Left ventricle myocardium superior (tissue), 1 donor: ENCODE results near the gene DZIP1. TPM values are rescaled to one million over a fixed set of nuclear protein-coding genes. Genes with fewer than 3 reads are reported as not detected.

Experiments used
- ATAC-seq: fragments of 200-7000 bp; cut with Tn5 transposase; one replicate; pipeline ENCODE4 v1.9.1; 2020; ENCODE audit warnings: mild to moderate bottlenecking, moderate library complexity
- DNase-seq: peaks from one replicate; pipeline ENCODE4 v3.0.0-alpha.2; 2020
- intact Hi-C: fragments of 100-400 bp; cut with micrococcal nuclease; formaldehyde crosslinking; loops from one replicate; pipeline ENCODE4 v1.11.0; 2022
- total RNA-seq: library from RNA; stranded (reverse); fragmentation: NEBNext Ultra II Directional; extraction: Animal tissue kit (Norgen Biotek cat#: 25700); gene quantifications from one replicate; pipeline ENCODE4 v1.2.1, GENCODE V29; 2021
- donor health status: DM: no; HTN: yes; CAD: no; lungs with severe emphysema.

The DZIP1 gene
- total RNA-seq, 1 donor from 2014 or later, result 4.0 TPM

DNA sequence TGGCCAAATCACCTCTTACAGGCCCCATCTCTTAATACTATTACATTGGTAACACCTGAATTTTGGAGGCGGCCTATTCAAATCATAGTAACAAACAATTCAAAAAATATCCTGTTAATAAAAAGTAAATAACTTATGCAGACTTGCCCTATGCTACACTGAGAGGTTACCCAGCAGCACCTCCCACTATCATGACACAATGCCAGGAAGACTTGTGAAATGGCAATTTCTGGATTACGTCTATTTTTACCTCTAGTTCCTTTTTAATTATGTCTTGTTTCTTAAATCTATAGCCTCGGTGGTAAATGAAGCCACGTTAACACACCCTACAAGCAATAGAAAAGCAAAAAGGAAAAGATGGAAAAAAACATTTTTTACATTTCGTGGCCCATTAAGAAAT, 6.2 kb upstream of the DZIP1 start:
- intact Hi-C loops, result no loop called here
- no peak for DNase-seq
- ATAC-seq, result no peak

DNA sequence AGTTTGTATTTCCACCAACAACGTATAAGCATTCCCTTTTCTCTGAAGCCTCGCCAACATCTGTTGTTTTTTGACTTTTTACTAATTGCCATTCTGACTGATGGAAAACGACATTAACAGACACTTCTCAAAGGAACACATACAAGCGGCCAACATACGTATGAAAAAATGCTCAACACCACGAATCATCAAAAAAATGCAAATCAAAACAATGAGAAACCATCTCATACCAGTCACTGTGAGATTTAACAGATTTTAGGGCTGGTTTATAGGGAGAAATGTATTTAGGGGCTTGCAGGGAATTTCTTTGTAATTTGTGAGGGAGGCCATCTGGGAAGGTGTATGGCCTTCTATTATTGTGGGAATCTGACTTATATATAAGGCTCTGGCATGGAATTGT, 2.8 kb upstream of the DZIP1 start:
- ATAC-seq, result no peak
- no peak for DNase-seq
- intact Hi-C loops, result no loop called here

DNA sequence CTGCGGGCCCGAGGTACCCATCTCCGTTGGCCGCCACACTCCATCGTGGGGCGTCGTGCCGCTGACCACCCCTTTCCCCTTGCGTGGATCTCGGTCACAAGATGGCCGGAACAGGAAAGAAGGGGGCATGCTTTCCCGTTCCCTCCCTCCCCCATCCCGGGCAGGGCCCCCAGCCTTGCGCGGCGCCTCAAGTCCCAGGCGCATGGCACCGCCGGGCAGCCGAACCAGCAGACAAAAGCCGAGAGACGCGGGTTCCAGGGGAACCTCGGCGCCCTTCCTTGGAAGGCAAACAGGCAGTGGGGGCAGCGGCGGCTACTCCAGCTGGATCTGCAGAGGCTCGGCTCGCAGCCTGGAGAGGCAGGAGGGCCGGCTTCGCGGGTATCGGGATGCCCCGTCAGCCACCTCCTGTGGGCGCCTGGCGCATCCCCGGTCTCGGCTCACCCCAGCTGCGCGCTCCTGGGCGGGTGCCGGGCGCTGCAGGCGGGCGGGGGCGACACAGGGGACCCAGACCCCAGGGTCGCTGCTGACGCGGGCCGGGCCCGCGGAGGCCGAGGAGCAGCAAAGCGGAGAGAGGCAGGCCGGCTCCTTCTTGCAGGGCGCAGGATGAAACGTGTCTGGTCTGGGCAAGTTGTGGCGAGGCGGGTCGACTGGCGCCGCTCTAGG, 439 bp downstream of the DZIP1 start:
- peak; percentile 37 for DNase-seq
- peak; percentile 58 for ATAC-seq
- intact Hi-C loops, result no loop called here

DNA sequence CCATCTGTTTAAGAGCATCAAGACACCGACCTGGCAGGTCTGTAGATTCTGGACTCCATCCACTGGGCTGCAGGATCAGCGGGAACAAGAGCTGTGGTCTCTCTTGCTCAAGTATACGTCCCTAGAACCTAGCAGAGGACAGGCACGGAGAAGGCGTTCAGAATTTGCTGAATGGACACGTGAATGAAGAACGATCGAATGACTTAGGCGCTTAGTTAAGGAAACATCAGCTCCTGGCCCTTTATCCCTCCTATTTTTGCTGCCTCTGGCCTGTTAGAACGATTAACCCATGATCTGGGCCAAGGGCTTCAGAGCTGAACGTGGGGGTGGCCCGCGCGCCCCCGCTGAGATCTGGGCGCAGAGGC, 953 bp downstream of the DZIP1 start:
- ATAC-seq (no peak), DNase-seq (no peak)
- intact Hi-C loops, result no loop called here

DNA sequence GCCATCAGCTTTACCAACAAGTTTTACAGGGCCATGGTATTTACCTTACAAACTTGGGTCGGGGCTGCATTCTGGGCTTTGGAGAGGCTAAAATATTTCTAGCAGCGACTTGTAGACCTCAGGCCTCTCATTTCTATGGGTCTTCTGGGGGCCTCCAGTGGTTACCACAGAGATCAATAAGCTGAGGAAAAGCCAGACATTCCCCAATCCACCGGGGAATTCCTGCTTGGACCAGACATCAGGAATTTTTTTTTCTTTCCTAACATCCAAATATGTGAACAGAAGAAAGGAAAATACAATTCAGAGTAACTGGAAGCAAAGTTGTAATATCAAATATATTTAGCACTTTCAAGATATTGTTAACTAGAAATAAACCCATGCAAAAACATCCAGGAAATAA, 1.5 kb downstream of the DZIP1 start:
- intact Hi-C loops, result no loop called here
- DNase-seq, result no peak
- ATAC-seq, result no peak

DNA sequence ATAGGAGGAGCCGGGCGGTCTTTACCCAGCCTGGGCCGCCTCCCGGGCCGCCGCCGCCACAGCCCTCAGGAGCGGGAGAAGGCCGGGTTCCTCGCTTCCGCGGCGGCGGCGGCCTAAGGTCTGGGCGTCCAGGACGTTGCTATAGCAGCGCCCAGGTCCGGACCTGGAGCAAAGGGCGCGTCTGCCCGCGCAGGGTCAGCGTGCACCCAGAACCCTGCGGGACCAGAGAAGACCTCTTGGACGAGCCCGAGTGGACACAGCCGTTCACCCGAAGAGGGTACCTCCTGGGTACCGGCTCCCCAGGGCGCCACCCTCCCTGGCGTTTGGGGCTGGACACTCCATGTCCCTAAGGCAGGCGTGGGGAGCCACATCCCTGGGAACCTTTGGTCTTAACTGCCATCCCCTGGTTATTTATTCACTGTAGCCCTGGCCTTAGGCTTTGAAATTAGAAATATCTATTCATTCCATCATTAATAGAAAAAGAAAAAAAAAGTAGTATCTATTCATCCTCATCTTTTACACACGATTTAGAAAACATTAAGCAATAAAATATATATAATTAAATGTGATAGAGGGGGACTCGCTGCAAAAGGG, 2.4 kb downstream of the DZIP1 start:
- intact Hi-C loops, result no loop called here
- DNase-seq (peak; percentile 69), ATAC-seq (peak; percentile 76)

DNA sequence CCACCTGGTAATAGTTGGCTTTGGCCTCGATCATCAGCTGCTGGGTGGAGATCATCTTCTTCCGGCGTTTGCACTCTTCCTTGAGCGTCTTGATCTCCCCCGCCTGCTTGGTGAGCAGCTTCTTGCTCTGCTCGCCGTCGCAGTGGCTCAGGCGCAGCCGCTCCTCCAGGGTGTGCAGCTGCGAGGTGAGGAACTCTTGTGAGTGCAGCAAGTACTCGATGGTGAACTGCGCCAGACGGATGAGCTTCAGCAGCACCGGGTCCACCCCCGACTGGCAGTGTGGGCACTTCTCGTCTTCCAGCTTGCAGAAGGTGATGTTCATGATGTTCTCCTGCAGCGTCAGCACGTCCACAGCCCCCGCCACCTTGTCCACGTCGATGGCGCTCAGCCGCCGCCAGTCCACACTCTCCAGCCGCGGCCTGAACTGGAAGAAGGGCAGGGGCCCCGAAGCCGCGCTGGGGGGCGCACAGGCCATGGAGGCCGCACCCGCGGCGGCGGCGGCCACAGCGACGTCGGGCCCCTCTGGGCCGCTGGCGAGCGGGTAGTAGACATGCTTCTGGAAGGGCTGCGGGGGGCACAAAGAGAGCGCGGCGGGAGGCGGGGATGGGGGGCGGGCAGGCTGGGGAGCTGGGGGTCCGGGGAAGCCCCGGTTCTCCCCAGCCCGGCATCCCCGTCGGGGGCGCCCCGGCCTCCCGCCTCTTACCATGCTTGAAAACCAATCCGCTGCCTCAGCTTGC, 3.0 kb downstream of the DZIP1 start:
- intact Hi-C loops, result no loop called here
- ATAC-seq, result peak; percentile 11
- DNase-seq, result peak; percentile 32

DNA sequence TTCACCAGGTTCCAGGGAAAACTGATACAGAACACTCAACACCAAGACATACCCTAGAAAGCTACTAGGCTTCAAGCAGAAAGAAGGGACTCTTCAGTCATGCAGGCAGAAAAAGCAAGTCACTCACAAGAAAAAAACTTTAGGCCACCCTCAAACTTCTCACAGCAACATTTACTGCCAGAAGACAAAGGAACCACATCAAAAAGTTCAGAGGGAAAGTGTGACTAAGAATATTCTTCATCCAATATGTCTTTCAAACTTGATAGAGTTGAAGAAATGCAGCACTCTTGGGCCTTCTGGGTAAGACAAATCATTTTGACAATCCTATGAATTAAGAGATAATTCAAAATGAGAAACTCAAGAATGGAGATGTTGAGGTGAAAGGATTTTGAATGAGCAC, 7.7 kb downstream of the DZIP1 start:
- intact Hi-C loops, result no loop called here
- no peak for ATAC-seq
- DNase-seq, result no peak

DNA sequence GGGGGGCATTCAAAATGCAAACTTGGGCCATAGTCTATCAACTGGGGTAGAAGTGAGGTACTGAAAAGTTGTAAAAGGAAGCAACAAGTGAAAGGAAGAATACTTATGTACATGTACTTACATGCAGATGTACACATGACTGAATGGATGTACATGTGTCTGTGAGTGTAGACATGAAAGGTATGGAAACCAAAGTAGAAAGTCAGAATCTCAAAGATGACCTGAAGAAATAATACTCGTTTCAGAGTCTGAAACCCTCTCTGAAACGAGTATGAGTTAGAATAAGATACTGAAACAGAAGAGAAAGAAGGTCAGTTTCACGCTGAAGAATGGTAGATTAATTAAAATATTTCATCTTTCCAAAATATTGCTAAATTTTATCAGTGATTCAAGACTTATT, 13.9 kb downstream of the DZIP1 start:
- DNase-seq, result no peak
- ATAC-seq, result no peak
- intact Hi-C loops, result no loop called here

DNA sequence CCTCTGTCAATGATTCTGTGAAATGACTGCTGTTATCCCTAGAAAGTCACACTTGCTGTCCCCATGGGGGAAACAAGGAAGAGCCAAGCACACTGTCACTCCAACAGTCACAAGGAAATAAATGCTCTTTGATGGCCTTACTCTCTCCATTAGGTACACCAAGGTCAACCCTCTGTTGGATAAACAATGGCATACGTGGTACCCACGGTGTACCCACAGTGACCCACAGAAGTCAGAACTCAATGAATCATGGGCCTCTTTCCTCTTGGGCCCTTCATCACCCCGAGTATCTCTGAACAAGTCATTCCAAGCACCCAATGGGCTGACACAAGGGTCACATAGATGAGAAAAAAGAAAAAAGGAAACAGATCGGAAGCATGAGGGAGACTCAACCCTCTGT, 15.4 kb downstream of the DZIP1 start:
- DNase-seq (no peak), ATAC-seq (no peak)
- intact Hi-C loops, result no loop called here

DNA sequence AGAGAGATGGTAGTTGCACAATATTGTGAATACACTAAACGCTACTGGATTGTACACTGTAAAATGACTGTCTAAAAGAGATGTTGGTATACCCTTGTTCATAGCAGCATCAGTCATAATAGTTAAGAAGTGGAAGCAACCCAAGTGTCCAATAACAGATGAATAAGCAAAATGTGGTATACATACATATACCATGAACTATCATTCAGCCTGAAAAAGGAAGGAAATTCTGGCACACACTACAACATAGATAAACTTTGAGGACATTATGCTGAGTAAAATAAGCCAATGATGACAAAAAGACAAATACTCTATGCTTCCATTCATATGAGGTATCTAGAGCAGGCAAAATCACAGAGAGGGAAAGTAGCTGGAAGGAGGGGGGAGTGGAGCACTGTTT, 16.0 kb downstream of the DZIP1 start:
- ATAC-seq (no peak), DNase-seq (no peak)
- intact Hi-C loops, result no loop called here

DNA sequence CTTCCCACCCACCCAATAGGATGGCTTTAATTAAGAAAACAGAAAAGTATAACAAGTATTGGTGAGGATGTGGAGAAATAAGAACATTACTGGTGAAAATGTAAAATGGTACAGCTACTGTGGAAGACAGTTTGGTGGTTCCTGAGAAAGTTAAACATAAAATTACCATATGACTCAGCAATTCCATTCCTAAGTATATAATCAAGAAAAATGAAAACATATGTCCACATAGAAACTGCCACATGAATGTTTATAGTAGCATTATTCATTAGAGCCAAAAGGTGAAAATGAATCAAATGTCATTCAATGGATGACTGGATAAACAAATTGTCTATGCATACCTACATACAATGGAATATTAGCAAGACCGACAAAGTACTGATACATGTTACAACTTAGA, 16.9 kb downstream of the DZIP1 start:
- no peak for ATAC-seq
- intact Hi-C loops, result no loop called here

DNA sequence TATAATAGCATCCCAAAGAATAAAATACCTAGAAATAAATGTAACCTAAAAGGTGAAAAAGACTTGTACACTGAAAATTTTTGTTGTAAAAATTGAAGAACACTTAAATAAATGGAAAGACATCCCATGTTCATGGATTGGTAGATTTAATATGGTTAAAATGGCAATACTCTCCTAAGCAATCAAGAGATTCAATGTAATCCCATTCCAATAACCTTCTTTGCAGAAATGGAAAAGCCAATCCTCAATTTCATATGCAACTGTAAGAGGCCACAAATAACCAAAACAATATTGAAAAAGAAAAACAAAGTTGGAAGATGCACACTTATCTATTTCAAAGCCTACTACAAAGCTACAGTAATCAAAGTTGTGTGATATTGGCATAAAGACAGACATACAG, 17.7 kb downstream of the DZIP1 start:
- DNase-seq, result no peak
- intact Hi-C loops, result no loop called here
- no peak for ATAC-seq

More for the DNA sequence above, 16.9 kb downstream of the DZIP1 start:
- no peak for DNase-seq

DNA sequence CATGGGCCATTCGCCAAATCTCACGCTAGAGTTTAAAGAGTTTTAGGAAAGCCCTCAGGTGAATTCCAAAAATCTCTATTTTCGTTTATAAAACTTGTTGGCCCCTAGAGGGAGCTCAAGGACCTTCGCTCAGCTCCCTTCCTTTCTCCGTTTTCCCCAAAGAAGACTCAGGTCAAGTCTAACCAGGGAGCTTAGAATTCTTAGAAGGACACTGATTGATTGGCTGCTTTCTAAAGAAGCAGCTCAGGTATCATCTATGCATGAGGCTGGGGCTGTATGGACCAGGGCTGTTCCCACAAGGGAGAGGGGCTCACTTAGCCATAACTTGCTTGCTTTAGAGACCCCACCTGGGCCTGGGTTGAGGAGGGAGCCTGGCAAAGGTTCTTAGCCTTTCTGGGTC, 20.5 kb downstream of the DZIP1 start:
- intact Hi-C loops, result loop anchor here (2.0 kb wide), 1 partner anchor 209 kb away; no protein-coding TSS in a partner anchor
- no peak for DNase-seq
- ATAC-seq, result no peak

DNA sequence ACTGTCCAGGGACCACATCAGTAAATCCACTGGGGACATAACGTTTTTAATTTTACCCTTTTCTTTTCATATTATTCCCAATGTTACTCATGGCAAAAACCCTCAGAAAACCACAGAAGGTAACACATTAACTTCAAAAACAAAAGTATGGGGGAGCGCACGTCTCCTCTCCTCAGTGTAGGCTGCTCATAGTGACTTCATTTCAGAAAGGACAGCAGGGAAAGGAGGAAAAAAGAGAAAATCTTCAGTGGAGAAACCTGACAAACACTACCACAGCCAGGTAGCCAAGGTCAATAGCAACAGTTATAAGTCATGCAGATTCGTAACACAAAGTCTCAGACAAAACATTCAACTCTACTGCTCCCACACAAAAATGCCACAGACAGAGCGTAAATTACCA, 21.4 kb downstream of the DZIP1 start:
- intact Hi-C loops, result no loop called here
- ATAC-seq (no peak), DNase-seq (no peak)

DNA sequence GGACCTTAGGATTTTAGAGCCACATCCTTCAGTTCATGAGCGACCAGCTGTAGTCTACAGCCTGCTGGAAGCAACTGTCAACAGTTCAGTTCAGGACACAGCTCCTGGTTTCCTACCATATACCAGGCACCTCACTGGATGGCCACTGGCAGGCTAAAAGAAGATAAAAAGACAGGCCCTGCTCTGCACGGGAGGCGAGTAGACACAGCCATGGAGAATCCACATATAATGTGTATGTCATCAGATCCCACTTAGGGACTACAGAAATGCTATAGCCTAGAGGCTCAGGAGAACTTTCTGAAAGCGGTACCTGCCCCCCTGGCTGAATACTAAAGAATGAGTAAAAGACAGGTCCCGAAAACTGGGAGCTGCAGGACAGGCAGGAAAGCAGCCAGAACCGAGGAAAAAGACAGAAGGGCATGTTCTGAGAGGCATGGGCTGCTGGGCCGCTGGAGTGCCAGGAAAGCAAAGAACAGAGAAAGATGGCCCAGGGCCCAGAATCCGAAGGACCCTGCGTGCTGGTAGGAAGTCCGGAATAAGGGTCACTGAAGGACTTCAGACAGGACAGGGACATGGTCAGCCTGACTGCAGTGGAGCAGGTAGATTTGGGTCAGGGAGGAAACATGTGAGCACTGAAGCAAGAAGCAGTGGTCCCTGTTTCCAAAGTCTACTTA, 23.5 kb downstream of the DZIP1 start:
- ATAC-seq, result peak; percentile 78

DNA sequence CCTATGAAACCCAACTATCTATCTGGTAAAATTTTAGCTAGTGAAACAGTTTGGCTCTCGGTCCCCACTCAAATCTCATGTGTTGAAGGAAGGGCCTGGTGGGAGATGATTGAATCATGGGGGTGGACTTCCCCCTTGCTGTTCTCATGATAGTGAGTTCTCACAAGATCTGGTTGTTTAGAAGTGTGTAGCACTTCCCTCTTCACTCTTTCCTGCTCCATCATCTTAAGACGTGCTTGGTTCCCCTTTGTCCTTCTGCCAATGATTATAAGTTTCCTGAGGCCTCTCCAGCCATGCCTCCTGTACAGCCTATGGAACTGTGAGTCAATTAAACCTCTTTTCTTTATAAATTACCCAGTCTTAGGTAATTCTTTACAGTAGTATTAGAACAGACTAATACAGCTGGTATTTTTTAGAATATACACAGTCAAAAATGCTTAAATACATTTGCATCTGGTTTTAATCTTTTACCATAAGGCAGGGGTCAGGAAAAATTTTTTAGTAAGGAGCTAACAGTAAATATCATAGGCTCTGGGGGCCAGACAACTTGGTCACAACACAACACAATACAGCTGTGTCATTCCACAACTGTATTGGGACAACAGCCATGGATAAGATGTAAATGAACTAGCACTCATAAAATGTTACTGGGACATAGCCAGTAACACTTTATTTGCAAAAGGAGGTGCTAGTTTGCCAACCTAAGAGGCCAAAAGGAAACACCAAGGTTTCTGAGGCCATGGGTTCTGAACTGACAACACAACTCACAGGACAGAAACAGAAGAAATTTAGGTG, 24.3 kb downstream of the DZIP1 start:
- peak; percentile 19 for ATAC-seq
- no peak for DNase-seq
- intact Hi-C loops, result no loop called here

More for the DNA sequence above, 23.5 kb downstream of the DZIP1 start:
- DNase-seq, result peak; percentile 36
- intact Hi-C loops, result no loop called here

DNA sequence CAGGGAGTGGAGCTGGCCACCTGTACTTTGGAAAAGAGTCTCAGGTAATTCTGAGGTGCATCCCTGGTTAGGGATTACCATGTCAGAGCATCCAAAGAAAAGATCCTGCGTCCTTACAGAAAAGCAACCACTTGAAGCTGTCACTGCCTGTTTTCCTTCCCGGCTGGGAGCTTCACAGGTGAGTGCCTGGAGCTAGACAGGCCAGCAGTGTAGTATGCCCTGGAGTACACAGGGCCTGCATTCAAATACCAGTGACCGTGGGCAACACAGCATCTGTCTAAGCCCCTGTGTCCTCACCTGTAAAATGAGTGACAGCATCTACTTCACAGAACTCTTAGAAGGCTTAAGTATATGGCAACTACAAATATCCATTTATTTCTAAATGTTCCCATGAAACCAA, 29.0 kb downstream of the DZIP1 start:
- DNase-seq (no peak), ATAC-seq (no peak)
- intact Hi-C loops, result no loop called here

DNA sequence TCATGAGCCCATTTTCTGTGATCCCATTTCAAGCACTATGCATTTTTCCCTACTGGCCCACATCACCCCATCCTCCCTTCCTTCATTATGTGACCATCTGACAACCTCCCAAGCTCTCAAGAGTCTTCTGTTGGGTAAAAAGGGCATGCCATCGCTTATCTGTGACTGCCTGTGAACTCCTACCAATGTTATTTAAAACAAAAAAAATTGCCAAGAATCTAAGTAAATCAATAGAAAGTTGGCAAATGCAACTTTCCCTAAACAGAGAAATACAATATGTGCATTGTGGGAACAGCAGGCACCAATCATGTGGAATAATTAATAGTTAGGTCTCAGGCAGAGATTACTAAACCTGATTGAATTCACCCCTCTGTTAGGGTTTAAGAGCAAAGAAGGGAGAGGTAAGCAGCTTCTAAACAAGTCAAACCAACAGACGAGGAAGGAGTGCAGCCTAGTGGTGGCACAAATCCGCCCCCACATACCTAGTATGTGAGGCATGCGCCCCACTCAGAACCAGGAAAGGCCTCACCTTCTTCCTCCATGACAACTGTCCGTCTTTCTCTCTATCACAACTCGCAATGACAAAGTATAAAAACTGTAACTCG, 29.8 kb downstream of the DZIP1 start:
- DNase-seq (no peak), ATAC-seq (no peak)
- intact Hi-C loops, result no loop called here
